ENCODE data around the gene DCAF11. TPM values are rescaled to one million over a fixed set of nuclear protein-coding genes. Genes with fewer than 3 reads are reported as not detected.

DCAF11 gene
- total and polyA plus RNA-seq, 2 of the 13 experiments (the other 11 are each of a cell fraction or from before 2014, with no cell fraction given): 150 to 257 TPM

DNA sequence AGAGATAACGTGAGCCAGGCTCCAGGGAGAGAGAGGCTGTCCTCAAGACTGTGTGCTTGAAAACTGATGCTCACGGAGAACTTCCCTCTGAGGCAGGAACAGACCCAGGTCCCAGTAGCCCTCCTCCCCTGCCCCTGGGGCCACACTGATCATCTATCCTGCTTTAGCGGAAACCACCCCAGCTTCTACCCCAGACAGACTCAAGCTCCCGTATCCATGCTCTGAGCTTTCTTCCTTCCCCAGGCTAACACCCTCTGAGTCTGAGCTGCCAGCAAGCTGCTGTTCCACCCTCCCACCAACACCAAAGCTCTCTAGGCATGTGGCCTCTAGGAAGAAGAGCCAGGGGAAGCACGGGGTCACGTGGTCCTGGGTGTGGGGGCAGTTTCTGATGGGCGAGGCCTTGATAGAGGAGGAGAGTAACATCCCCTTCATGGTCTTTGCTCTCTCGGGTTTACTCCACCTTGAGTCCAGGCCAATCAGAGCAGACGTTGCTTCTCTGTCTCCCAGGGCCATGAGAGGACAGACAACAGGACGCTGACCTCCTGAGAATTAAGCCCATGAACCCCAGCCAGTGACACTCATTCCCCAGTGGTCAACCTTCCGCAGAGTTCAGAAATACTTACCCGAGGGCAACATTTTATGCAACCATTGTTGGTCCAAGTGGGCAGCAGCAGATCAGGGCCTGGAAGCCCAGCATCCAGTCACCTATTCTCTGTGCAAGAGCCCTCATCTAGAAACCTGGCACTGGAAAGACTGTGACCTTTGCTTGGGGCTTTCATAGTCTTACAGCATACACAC, 19.1 kb upstream of the DCAF11 start (continued):
- TF ChIP-seq ZNF788 (CRISPR knock-in tag; IDR thresholded peaks at IDR 0.05; ENCODE audit: borderline replicate concordance) (peak; percentile 98; the same call in 1 of the 2 replicates), IKZF5 (CRISPR knock-in tag; IDR thresholded peaks at IDR 0.05) (peak; percentile 98), TP53 (CRISPR knock-in tag; conservative IDR thresholded peaks at IDR 0.05) (0 out of 2 replicates have a peak, but pooled peaks have one; percentile 12), MLX (CRISPR knock-in tag; IDR thresholded peaks at IDR 0.05) (peak; percentile 97), SALL2 (CRISPR knock-in tag; IDR thresholded peaks at IDR 0.05) (peak; percentile 94), ZNF678 (CRISPR knock-in tag; IDR thresholded peaks at IDR 0.05) (peak; percentile 90; the same call in 1 of the 2 replicates), CEBPB (IDR thresholded peaks at IDR 0.05; ENCODE audit: borderline replicate concordance, low read depth, low read length) (peak; percentile 64), ZNF414 (CRISPR knock-in tag; IDR thresholded peaks at IDR 0.05) (no peak), YEATS4 (CRISPR knock-in tag; IDR thresholded peaks at IDR 0.05; ENCODE audit: borderline replicate concordance) (peak; percentile 97), FOXK2 (IDR thresholded peaks at IDR 0.05) (peak; percentile 94), NCOR1 (IDR thresholded peaks at IDR 0.05; ENCODE audit: borderline replicate concordance, low read length) (peak; percentile 97), RAD51 (IDR thresholded peaks at IDR 0.05; ENCODE audit: borderline replicate concordance) (peak; percentile 99), ZNF570 (CRISPR knock-in tag; IDR thresholded peaks at IDR 0.05; ENCODE audit: borderline replicate concordance) (peak; percentile 96), TAF15 (IDR thresholded peaks at IDR 0.05; ENCODE audit: low read depth, low read length, poor library complexity, severe bottlenecking) (no peak), ZNF776 (CRISPR knock-in tag; IDR thresholded peaks at IDR 0.05) (peak; percentile 87), TGIF2 (CRISPR knock-in tag; IDR thresholded peaks at IDR 0.05) (peak; percentile 98), KLF16 (CRISPR knock-in tag; IDR thresholded peaks at IDR 0.05) (peak in 1 of 2 experiments; percentile 99; a peak in 2 of 4 replicates)
- TF ChIP-seq, protein P1, sequence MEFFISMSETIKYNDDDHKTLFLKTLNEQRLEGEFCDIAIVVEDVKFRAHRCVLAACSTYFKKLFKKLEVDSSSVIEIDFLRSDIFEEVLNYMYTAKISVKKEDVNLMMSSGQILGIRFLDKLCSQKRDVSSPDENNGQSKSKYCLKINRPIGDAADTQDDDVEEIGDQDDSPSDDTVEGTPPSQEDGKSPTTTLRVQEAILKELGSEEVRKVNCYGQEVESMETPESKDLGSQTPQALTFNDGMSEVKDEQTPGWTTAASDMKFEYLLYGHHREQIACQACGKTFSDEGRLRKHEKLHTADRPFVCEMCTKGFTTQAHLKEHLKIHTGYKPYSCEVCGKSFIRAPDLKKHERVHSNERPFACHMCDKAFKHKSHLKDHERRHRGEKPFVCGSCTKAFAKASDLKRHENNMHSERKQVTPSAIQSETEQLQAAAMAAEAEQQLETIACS (CRISPR knock-in tag; IDR thresholded peaks at IDR 0.05): peak; percentile 36; the same call in 1 of the 2 replicates
- TF ChIP-seq, protein P2, sequence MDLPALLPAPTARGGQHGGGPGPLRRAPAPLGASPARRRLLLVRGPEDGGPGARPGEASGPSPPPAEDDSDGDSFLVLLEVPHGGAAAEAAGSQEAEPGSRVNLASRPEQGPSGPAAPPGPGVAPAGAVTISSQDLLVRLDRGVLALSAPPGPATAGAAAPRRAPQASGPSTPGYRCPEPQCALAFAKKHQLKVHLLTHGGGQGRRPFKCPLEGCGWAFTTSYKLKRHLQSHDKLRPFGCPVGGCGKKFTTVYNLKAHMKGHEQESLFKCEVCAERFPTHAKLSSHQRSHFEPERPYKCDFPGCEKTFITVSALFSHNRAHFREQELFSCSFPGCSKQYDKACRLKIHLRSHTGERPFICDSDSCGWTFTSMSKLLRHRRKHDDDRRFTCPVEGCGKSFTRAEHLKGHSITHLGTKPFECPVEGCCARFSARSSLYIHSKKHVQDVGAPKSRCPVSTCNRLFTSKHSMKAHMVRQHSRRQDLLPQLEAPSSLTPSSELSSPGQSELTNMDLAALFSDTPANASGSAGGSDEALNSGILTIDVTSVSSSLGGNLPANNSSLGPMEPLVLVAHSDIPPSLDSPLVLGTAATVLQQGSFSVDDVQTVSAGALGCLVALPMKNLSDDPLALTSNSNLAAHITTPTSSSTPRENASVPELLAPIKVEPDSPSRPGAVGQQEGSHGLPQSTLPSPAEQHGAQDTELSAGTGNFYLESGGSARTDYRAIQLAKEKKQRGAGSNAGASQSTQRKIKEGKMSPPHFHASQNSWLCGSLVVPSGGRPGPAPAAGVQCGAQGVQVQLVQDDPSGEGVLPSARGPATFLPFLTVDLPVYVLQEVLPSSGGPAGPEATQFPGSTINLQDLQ (CRISPR knock-in tag; IDR thresholded peaks at IDR 0.05): no peak
- TF ChIP-seq, protein P3, sequence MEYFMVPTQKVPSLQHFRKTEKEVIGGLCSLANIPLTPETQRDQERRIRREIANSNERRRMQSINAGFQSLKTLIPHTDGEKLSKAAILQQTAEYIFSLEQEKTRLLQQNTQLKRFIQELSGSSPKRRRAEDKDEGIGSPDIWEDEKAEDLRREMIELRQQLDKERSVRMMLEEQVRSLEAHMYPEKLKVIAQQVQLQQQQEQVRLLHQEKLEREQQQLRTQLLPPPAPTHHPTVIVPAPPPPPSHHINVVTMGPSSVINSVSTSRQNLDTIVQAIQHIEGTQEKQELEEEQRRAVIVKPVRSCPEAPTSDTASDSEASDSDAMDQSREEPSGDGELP (IDR thresholded peaks at IDR 0.05; ENCODE audit: borderline replicate concordance, low read depth): peak; percentile 71; the same call in 1 of the 2 replicates
- TF ChIP-seq, protein P4, sequence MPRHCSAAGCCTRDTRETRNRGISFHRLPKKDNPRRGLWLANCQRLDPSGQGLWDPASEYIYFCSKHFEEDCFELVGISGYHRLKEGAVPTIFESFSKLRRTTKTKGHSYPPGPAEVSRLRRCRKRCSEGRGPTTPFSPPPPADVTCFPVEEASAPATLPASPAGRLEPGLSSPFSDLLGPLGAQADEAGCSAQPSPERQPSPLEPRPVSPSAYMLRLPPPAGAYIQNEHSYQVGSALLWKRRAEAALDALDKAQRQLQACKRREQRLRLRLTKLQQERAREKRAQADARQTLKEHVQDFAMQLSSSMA (CRISPR knock-in tag; IDR thresholded peaks at IDR 0.05): peak; percentile 98
